Smooth muscle cell of trachea (primary cell): ENCODE measurements around the gene TPX2. TPM values are rescaled to one million over a fixed set of nuclear protein-coding genes. Genes with fewer than 3 reads are reported as not detected.

Experiments used
- total RNA-seq: library from RNA; depleted of rRNA; stranded (reverse); fragments of >200 nt; gene quantifications from 2 replicates; pipeline ENCODE4 v1.2.1, GENCODE V29; 2014

TPX2 gene
- total RNA-seq = 6.9 and 83.9 TPM in 2 replicates

DNA sequence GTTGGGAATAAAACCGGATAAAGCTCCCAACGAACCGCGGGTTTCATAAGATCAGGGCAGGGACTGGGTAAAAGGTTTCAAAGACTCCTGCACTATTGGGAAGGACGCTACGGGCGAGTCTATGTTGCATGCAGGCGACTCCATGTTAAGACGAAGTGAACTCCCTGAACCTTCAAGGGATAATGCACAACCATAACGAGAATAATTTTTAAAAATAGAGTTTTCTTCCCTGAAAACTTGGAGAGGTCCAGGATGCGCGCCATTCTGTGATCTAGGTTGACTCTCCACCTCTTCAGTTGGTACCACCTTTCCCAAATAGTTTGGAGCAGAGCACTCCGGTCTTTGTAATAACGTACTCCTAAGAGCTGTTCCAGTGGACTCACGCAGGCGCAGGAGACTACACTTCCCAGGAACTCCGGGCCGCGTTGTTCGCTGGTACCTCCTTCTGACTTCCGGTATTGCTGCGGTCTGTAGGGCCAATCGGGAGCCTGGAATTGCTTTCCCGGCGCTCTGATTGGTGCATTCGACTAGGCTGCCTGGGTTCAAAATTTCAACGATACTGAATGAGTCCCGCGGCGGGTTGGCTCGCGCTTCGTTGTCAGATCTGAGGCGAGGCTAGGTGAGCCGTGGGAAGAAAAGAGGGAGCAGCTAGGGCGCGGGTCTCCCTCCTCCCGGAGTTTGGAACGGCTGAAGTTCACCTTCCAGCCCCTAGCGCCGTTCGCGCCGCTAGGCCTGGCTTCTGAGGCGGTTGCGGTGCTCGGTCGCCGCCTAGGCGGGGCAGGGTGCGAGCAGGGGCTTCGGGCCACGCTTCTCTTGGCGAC is at the start of gene TPX2:
TPX2 (plus strand) TSS at position 562 of the 821 bp plus-strand sequence. CDS start 18,187 bp downstream, outside the sequence.

DNA sequence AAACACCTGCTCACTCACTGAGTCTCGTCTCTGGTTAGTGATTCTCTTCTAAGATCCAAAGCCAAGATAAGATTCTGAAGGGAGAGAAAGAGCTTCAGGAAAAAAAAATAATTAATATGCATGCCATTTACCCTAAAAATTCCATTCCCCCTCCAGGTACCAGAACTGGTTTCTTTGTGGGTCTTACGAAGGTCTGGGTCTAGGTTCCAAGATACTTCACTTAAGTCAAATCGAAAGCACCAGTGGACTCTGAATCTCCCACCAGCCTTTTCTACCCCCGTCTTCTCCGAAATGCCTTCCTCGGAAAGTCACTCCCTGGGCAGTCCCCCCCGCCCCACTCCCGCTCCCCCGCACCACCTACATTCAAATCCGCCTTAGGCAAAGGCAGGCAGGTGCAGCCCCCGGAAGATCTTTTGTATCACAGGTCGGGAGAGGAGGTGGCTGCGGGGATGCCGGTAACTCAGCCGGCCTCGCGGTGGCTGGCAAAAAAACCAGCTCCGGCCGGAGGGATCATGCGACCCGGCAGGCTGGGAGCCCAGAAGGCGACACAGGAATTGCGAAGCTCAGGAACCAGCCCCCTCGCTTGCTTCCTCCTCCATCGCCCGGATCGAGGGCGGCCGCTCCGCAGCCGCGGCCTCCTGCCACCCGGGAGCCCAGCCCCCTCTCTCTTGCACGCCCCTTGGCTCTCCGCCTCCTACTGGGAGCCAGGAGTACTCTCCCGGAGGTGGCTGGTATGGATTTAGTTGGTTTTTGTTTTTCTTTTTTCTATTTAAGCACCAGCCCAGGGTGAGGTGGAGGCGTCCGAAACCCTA is 16.6 kb upstream of the TPX2 start, which contains the start of gene BCL2L1:
BCL2L1 (minus strand) TSS at position 612 of the 812 bp plus-strand sequence. CDS start 650 bp downstream, outside the sequence.

DNA sequence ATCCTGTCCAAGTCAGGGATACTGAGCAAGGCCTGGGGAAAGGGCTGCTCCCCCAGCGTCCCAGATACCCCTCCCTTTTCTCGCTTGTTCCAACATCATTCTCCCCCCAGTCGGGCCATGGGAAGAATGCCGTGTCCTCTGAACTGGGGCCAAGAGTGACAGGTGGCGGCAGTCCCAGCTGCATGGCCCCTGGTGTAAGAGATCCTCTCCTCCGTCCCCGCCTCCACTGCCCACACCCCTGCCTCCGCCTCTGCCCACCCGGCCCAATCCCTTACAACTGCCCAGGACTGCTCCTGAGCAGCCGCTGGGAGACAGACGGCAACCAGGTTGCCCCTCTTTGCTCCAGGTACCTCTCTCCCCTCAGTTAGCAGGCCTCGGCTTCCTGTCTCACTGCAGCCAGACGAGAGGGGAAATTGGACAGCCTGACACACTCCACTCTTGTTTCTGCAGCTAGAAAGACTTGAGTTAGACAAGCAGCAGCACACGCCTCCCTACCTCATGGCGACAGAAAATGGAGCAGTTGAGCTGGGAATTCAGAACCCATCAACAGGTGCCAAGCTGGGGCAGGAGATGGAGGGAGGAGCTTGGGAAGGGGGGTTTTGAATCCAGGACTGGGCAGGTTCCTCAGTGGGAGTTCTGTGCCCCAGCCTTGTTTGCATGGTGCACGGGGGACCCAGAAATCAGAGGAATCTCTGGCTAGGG is 80.1 kb downstream of the TPX2 start, which contains the start of gene MYLK2:
MYLK2 (plus strand) TSS at position 274 of the 702 bp plus-strand sequence; CDS start at position 499, 225 bp downstream.

DNA sequence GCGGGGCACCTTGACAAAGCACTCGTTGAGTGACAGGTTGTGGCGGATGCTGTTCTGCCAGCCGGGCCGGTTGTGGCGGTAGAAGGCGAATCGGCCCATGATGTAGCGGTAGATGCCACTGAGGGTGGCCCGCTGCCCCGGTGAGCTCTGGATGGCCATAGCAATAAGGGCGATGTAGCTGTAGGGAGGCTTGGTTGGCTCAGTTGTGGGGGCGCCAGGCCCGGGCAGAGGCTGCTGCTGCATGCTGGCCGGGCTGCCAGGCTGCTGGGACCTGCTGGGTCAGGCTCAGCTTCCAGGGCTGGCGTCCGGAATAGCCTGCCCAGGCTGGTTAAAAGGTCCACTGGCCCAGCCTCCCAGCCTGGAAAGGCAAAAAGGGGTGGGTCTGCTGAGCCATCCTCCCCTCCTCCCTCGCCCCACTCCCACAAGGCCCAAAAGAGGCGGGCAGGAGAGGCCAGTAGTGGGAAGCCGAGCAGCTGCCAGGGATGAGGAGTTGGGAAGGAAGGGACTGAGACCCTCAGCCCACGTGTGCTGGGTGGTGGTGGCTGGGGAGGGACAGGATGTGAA is 106.3 kb downstream of the TPX2 start, which contains the start of gene FOXS1:
FOXS1 (minus strand) TSS at position 305 of the 564 bp plus-strand sequence; CDS start at position 243, 62 bp downstream.

Other genes with a start within 250 kb of the TPX2 start
- 65.9 and 83.9 TPM in 2 replicates for gene HM13, start 224.8 kb upstream of the TPX2 start, total RNA-seq
- gene ID1, start 134.0 kb upstream of the TPX2 start, total RNA-seq = 80.6 and 268 TPM in 2 replicates
- not detected in 2 replicates for gene COX4I2, start 101.4 kb upstream of the TPX2 start, total RNA-seq
- gene BCL2L1, start 16.4 kb upstream of the TPX2 start, total RNA-seq = 68.7 and 87.5 TPM in 2 replicates
- gene MYLK2, start 80.1 kb downstream of the TPX2 start, total RNA-seq = not detected in 2 replicates
- not detected in 2 replicates for gene FOXS1, start 106.3 kb downstream of the TPX2 start, total RNA-seq
- 0.33 TPM in 1 of 2 replicates, not detected in the other for gene DUSP15, start 131.2 kb downstream of the TPX2 start, total RNA-seq
- gene TTLL9, start 131.3 kb downstream of the TPX2 start, total RNA-seq = 0.17 TPM in 1 of 2 replicates, not detected in the other
- gene PDRG1, start 212.8 kb downstream of the TPX2 start, total RNA-seq = 3.3 and 5.1 TPM in 2 replicates
- gene XKR7, start 228.9 kb downstream of the TPX2 start, total RNA-seq = under 0.01 TPM in 1 of 2 replicates, not detected in the other